ENCODE data around the gene PROCR.

DNA sequence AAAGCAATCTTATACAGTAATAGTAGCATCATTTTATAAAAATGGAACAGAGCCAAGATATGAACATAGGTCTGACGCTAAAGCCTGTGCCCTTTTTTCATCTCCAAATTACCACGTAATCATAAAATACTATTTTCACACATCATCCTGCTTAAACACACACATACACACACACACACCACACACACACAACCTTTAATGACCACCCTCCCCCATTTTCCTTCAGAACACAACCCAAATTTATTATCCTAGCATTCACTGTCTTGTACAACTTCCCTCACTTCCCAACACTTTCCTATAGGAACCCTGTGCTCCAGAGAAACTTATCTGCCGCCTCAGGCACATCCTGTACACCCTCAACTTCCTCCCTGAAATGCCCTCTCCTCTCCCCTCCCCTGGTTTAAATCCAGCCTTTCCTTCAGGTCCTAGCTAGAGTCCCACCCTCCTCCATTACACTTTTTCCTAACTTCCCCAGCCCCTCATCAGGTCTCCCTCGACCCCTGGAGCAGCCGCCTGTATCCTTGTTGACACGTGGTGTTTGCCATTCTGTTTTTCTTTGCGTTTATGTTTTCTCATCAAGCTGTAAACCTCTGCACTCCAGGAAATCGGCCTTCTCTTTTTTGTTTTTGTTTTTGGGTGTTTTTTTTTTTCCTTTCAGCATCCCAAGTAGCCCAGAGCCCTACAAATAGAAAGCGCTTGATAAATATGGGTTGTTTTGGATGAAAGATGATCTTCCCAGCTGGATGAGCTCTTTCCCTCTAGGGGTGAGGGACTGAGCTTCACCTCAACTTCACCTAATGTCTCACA is 53.6 kb downstream of the PROCR start:
- TF ChIP-seq, protein P1, sequence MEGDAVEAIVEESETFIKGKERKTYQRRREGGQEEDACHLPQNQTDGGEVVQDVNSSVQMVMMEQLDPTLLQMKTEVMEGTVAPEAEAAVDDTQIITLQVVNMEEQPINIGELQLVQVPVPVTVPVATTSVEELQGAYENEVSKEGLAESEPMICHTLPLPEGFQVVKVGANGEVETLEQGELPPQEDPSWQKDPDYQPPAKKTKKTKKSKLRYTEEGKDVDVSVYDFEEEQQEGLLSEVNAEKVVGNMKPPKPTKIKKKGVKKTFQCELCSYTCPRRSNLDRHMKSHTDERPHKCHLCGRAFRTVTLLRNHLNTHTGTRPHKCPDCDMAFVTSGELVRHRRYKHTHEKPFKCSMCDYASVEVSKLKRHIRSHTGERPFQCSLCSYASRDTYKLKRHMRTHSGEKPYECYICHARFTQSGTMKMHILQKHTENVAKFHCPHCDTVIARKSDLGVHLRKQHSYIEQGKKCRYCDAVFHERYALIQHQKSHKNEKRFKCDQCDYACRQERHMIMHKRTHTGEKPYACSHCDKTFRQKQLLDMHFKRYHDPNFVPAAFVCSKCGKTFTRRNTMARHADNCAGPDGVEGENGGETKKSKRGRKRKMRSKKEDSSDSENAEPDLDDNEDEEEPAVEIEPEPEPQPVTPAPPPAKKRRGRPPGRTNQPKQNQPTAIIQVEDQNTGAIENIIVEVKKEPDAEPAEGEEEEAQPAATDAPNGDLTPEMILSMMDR (IDR thresholded peaks at IDR 0.05 in 8 of 11, conservative IDR thresholded peaks at IDR 0.05 in 3 of 11), result no peak
- no peak for TF ChIP-seq POLR2A (IDR thresholded peaks at IDR 0.05)
